Activated CD4-positive, alpha-beta T cell treated with anti-CD3 and anti-CD28 coated beads, Interleukin-2, Interleukin-6, amounts not matched to agents 100 ng/mL and 50 ng/mL, durations not matched to agents 16 hours and 8 hours (primary cell): ENCODE measurements around the gene OPRPN.

Source experiments
- DNase-seq: peaks from one replicate; pipeline ENCODE4 v3.0.0-alpha.2; 2020

The OPRPN gene

GRCh38 chr4:70397580-70397979, at the start of gene OPRPN:
Gene OPRPN (plus strand): TSS chr4:70397940. CDS start chr4:70399286, 1,346 bp downstream.
- no peak for DNase-seq

- no peak for DNase-seq
Measured at GRCh38 chr4:70356185-70356584, 41.6 kb upstream of the OPRPN start.

- no peak for DNase-seq
Measured at GRCh38 chr4:70359115-70359661, 38.6 kb upstream of the OPRPN start.

- no peak for DNase-seq
Measured at GRCh38 chr4:70360460-70360859, 37.3 kb upstream of the OPRPN start, which contains the start of gene SMR3A. Gene SMR3A (plus strand): TSS chr4:70360760. CDS start chr4:70362116, 1,356 bp downstream.

- no peak for DNase-seq
Measured at GRCh38 chr4:70364002-70364401, 33.7 kb upstream of the OPRPN start.

GRCh38 chr4:70365479-70365878, 32.3 kb upstream of the OPRPN start:
- no peak for DNase-seq

GRCh38 chr4:70367813-70368212, 29.9 kb upstream of the OPRPN start:
- no peak for DNase-seq

GRCh38 chr4:70371987-70372386, 25.8 kb upstream of the OPRPN start:
- DNase-seq: no peak

GRCh38 chr4:70372760-70373159, 25.0 kb upstream of the OPRPN start:
- no peak for DNase-seq

- DNase-seq: no peak
Measured at GRCh38 chr4:70380578-70380977, 17.2 kb upstream of the OPRPN start.

GRCh38 chr4:70382691-70383181, 15.0 kb upstream of the OPRPN start, which contains the start of gene SMR3B:
Gene SMR3B (plus strand): TSS chr4:70383131. CDS start chr4:70384511, 1,380 bp downstream.
- no peak for DNase-seq

GRCh38 chr4:70392057-70392776, 5.5 kb upstream of the OPRPN start:
- no peak for DNase-seq

GRCh38 chr4:70399319-70399718, 1.6 kb downstream of the OPRPN start:
- DNase-seq: no peak

- DNase-seq: no peak
Measured at GRCh38 chr4:70402762-70403161, 5.0 kb downstream of the OPRPN start.

- DNase-seq: no peak
Measured at GRCh38 chr4:70405765-70406164, 8.0 kb downstream of the OPRPN start.

GRCh38 chr4:70425306-70425705, 27.6 kb downstream of the OPRPN start:
- no peak for DNase-seq

GRCh38 chr4:70426789-70427188, 29.0 kb downstream of the OPRPN start:
- DNase-seq: no peak

GRCh38 chr4:70437197-70437596, 39.5 kb downstream of the OPRPN start:
- no peak for DNase-seq

- no peak for DNase-seq
Measured at GRCh38 chr4:70442474-70442873, 44.7 kb downstream of the OPRPN start.

GRCh38 chr4:70443329-70443728, 45.6 kb downstream of the OPRPN start:
- DNase-seq: no peak

GRCh38 chr4:70449220-70449619, 51.5 kb downstream of the OPRPN start:
- no peak for DNase-seq

GRCh38 chr4:70452946-70453345, 55.2 kb downstream of the OPRPN start:
- no peak for DNase-seq
